Measurements from ENCODE around the gene DCLRE1B.

The DCLRE1B gene

DNA sequence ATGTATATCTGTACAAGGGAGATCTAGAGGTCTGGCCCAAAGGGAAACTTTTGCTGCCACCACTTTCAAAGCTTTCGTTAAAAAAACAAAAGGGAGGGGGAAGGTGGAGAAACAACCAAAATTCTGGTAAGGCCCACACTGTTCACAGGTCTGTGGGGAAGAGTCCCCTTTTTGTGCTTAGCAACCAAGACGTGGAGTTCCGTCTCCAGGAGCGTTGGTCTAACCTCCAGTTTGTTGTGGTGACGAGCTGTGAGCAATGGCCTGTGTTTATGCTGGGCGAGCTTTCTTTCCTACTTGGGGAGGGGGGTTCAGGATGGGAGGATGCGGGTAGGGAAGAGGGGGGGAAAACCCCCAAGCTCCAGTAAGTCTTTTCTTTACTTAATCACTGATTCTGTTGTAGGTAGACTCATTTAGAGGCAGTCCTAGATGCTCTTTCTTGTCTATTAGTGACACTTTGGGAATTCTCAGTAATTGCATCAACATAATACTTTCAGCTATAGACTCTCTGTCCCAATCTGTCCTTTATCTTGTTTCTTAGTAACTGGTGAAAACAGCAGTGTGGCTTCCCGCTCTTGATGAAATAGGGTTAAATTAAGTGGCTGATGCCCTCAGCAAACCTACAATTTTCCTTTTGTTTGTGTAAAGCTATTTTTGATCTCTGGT, 25.5 kb downstream of the DCLRE1B start:
- in situ Hi-C loops (cut with MboI; ENCODE audit: low pct_unique_long_range_greater_than_20kb, low sequenced_read_pairs, unreplicated experiment), result loop anchor here (10.0 kb wide), 1 partner anchor 106 kb away; no protein-coding TSS in a partner anchor
- peak; percentile 58 for DNase-seq (ENCODE audit: low spot score)
- TF ChIP-seq CTCF (IDR thresholded peaks at IDR 0.05; ENCODE audit: extremely low read depth, insufficient read depth, missing control alignments), result no peak

DNA sequence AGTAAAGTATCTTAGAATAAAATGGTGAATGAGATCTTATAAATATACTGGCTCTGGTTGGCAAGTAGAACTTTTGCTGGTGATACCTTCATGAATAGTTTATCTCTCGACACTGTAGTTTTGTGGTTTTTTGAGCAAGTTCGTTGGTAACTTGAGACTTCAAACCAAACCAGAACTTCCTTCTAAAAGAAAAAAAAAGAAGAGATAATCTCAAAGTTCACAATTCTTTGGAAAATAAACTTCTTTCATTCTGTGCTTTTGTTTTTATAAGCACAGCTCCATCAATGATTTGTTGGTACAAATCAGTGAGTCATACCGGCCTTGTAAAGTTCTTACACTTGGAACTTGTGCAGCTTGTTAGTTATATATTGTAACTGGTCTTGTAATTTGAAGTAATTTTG, 26.3 kb downstream of the DCLRE1B start:
- DNase-seq (ENCODE audit: low spot score), result no peak
- no peak for TF ChIP-seq CTCF (IDR thresholded peaks at IDR 0.05; ENCODE audit: extremely low read depth, insufficient read depth, missing control alignments)
- in situ Hi-C loops (cut with MboI; ENCODE audit: low pct_unique_long_range_greater_than_20kb, low sequenced_read_pairs, unreplicated experiment), result loop anchor here (10.0 kb wide), 1 partner anchor 107 kb away; no protein-coding TSS in a partner anchor

GRCh38 chr1:113934006-113934405, 28.9 kb downstream of the DCLRE1B start:
- TF ChIP-seq CTCF (IDR thresholded peaks at IDR 0.05; ENCODE audit: extremely low read depth, insufficient read depth, missing control alignments), result no peak
- in situ Hi-C loops (cut with MboI; ENCODE audit: low pct_unique_long_range_greater_than_20kb, low sequenced_read_pairs, unreplicated experiment), result loop anchor here (10.0 kb wide), 1 partner anchor 109 kb away; no protein-coding TSS in a partner anchor
- no peak for DNase-seq (ENCODE audit: low spot score)

DNA sequence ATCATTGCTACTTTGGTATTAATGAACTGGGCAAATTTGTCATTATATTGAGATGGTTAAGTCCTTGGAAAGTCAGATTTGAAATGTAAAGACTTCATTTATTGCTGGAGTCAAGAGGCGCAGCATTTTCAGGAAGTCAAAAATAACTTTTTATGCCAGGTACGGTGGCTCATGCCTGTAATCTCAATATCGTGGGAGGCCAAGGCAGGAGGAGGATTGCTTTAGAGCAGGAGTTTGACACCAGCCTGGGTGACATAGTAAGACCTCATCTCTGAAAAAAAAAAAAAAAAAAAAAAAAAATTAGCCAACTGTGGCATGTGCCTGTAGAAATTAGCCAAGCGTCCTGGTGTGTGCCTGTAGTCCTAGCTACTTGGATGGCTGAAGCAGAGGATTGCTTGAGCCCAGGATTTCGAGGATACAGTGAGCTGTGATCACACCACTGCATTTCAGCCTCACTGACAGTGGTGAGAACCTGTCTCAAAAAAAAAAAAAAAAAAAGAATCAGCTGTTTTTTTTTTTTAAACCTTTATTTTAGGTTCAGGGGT, 29.5 kb downstream of the DCLRE1B start:
- in situ Hi-C loops (cut with MboI; ENCODE audit: low pct_unique_long_range_greater_than_20kb, low sequenced_read_pairs, unreplicated experiment), result loop anchor here (10.0 kb wide), 1 partner anchor 110 kb away; no protein-coding TSS in a partner anchor
- DNase-seq (ENCODE audit: low spot score), result no peak
- TF ChIP-seq CTCF (IDR thresholded peaks at IDR 0.05; ENCODE audit: extremely low read depth, insufficient read depth, missing control alignments), result no peak

- in situ Hi-C loops (cut with MboI; ENCODE audit: low pct_unique_long_range_greater_than_20kb, low sequenced_read_pairs, unreplicated experiment), result loop anchor here (10.0 kb wide), 1 partner anchor 110 kb away; no protein-coding TSS in a partner anchor
- DNase-seq (ENCODE audit: low spot score), result no peak
- no peak for TF ChIP-seq CTCF (IDR thresholded peaks at IDR 0.05; ENCODE audit: extremely low read depth, insufficient read depth, missing control alignments)
These were observed 30.1 kb downstream of the DCLRE1B start for GRCh38 chr1:113935176-113935575.

DNA sequence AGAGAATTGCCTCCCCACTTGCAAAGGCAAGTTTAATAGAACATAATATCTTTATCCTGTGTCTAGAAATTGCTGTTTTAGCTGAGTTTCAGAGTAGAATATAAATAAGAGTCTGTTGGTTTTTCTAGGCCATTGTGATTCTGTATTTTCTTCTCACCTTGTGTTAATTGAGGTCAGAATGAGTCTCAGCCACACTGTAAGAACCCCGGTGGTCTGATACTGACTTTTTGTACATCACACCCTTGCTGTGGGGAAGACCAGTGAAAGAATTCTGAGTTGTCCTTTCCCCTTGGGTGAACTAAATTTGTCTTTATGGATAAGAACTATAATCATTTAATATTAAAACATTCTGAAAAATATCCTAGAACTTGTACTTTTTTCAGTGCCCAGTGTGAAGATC, 30.8 kb downstream of the DCLRE1B start:
- in situ Hi-C loops (cut with MboI; ENCODE audit: low pct_unique_long_range_greater_than_20kb, low sequenced_read_pairs, unreplicated experiment), result loop anchor here (10.0 kb wide), 1 partner anchor 111 kb away; no protein-coding TSS in a partner anchor
- DNase-seq (ENCODE audit: low spot score), result no peak
- TF ChIP-seq CTCF (IDR thresholded peaks at IDR 0.05; ENCODE audit: extremely low read depth, insufficient read depth, missing control alignments), result no peak

Data from GM13977 (cell line).